Retinal pigment epithelial cell (primary cell): ENCODE data around the gene ARL13A.

Experiments used
- DNase-seq: peaks from one replicate; pipeline ENCODE4 v3.0.0-alpha.2; 2010; ENCODE audit warnings: low read depth
- H3K4me3 ChIP-seq: 2 replicates; pipeline ENCODE4 v1.5.1; 2011; ENCODE audit warnings: mild to moderate bottlenecking, low read length, control low read depth, moderate library complexity
- TF ChIP-seq, protein P1 (sequence below): conservative IDR thresholded peaks from 2 replicates; pipeline ENCODE4 v1.5.1; 2011; ENCODE audit warnings: low read depth, low read length, control low read depth, inconsistent platforms

The ARL13A gene

DNA sequence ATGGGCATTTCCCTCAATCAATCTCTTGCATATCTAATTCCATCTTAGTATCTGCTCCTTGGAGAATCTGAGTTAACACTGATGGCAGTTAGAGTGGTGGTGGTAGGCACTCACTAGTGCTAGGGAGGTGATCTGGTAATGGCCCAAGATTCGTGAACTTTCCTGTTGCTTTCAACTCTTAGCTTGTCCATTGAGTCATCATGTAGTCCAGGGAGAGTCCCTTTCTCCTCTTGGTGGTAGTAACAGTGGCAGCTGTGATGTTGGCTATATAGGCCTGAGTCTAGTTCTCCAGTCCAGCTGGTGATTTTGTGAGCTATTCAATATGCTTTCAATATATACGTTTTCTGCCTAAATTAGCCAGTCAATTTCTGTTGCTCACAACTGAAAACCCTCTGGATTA is 33.7 kb upstream of the ARL13A start:
- H3K4me3 ChIP-seq, result no peak overlapping the region
- TF ChIP-seq, protein P1, sequence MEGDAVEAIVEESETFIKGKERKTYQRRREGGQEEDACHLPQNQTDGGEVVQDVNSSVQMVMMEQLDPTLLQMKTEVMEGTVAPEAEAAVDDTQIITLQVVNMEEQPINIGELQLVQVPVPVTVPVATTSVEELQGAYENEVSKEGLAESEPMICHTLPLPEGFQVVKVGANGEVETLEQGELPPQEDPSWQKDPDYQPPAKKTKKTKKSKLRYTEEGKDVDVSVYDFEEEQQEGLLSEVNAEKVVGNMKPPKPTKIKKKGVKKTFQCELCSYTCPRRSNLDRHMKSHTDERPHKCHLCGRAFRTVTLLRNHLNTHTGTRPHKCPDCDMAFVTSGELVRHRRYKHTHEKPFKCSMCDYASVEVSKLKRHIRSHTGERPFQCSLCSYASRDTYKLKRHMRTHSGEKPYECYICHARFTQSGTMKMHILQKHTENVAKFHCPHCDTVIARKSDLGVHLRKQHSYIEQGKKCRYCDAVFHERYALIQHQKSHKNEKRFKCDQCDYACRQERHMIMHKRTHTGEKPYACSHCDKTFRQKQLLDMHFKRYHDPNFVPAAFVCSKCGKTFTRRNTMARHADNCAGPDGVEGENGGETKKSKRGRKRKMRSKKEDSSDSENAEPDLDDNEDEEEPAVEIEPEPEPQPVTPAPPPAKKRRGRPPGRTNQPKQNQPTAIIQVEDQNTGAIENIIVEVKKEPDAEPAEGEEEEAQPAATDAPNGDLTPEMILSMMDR, result no peak

DNA sequence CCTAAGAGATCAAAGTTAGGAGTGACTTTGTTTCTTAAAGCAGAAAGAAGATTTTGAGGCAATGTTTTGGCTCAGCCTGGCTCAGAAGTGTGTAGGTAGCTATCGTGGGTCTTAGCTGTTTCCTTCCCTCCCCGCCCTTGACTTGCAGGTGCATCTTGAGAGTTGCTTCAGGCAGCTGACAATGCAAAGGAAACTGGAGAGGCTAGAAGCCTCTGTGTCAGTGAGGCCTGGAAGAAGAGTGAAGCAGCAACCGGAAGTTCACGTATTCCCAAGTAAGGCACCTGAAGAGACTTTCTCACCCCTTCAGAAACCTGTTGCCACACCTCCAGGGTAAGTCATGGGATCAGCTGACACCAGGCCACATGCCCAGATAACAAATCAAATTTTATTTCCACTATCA is 30.2 kb upstream of the ARL13A start:
- no peak for DNase-seq
- TF ChIP-seq, protein P1, result no peak

More for the DNA sequence above, 33.7 kb upstream of the ARL13A start:
- DNase-seq, result no peak

DNA sequence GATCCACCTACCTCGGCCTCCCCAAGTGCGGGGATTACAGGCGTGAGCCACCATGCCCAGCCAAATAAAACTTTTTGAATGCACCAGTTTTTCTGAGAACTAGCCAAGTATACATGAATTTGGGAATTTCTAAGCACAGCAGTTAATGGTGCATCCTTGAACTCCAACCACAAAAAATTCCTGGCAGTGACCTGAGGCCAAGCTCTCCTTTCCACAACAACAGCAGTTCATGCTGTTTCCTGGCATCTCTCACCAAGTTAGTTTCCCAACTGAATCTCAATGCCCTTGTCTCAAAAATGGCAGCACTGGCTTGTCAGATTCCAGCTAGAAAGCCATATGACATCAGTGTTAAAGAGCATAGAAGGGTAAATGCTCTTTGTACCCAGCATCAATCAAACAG is 24.9 kb upstream of the ARL13A start:
- DNase-seq, result no peak

More for the DNA sequence above, 30.2 kb upstream of the ARL13A start:
- H3K4me3 ChIP-seq, result no peak overlapping the region

DNA sequence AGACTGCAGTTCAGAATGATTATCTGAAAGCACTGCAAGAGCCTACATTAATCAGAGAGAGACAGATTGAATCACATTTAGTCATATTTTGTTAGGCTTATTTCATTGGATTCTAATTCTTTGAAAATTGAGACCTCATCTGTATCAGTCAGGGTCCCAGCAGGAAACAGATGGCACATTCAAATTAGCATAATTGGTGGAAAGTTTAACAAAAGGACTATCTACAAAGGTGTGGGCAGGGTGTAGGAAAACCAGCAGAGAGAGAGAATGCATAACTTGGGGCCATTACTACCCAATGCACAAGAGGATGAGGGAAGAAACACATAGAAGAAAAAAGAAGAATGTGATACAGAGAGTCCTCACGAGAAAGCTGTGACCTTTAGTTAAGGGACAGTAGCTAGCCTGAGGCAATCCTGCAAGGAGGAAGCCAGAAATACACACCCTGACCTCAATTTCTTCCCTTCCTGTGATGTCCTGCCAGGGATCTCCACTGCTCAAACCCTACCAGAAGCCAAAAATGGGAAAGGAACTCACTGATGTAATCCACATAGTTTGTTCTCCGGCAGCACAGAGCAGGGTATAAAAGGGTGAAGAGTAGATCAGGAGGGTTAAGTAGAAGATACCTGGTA is 23.1 kb upstream of the ARL13A start:
- TF ChIP-seq, protein P1, result no peak
- DNase-seq, result no peak
- H3K4me3 ChIP-seq, result no peak overlapping the region

More for the DNA sequence above, 24.9 kb upstream of the ARL13A start:
- H3K4me3 ChIP-seq, result no peak overlapping the region
- TF ChIP-seq, protein P1, result no peak

DNA sequence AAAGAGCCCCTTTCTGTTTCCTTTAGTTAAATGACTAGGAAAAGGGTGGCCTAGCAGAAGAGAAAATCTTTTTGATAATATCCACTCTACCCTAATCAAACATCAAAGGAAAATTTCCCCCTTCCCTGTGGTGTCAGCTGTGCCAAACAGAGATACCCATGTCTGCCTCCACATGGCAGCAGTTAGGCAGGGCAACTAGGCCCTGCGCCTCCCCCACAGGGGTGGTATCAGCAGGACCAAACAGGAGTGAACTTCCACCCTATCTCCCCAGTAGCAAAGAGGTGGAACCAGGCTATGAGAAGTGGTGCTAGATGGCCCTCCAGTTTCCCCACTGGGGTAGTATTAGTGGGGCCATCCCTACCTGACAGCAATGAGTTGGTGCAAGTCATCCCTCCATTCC is 21.0 kb upstream of the ARL13A start:
- H3K4me3 ChIP-seq, result no peak overlapping the region
- TF ChIP-seq, protein P1, result no peak
- no peak for DNase-seq

DNA sequence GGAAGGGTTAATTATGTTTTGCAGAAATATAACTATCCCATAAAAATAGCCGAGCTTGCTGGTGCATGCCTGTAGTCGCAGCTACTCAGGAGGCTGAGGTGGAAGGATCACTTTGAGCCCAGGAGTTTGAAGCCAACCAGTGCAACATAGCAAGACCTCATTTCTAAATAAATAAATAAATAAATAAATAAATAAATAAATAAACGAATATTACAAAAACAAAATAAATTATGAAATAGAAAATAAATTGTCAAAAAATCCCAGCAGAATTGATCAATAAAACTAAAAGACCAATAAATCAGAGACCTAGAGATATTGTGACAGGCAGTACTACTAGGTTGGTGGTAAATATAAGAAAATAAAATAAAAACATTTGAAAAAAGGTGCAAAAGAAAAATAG is 6.7 kb upstream of the ARL13A start:
- TF ChIP-seq, protein P1, result no peak
- H3K4me3 ChIP-seq, result no peak overlapping the region
- no peak for DNase-seq

DNA sequence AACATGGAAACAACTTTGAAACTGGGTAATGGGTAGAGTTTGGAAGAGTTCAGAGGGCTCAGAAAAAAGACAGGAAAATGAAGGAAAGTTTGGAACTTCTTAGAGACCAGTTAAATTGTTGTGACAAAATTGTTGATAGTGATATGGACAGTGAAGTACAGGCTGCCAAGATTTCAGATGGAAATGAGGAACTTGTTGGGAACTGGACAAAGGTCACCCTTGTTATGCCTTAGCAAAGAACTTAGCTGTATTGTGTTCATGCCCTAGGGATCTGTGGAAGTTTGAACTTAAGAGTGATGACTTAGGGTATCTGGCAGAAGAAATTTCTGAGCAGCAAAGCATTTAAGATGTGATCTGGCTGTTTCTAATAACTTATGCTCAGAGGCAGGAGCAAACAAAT is 5.1 kb upstream of the ARL13A start:
- no peak overlapping the region for H3K4me3 ChIP-seq
- TF ChIP-seq, protein P1, result no peak

More for the DNA sequence above, 5.1 kb upstream of the ARL13A start:
- DNase-seq, result no peak
